NB4 (cell line): Measurements from ENCODE around the gene NKAP.

Experiments
- MYC ChIP-seq: IDR thresholded peaks from 2 replicates; pipeline ENCODE4 v1.6.1; 2011; ENCODE audit warnings: low read depth, low read length
- POLR2A ChIP-seq: IDR thresholded peaks from 2 replicates; pipeline ENCODE4 v1.6.1; 2011; ENCODE audit warnings: mild to moderate bottlenecking; ENCODE audit not compliant: insufficient read length; ENCODE audit errors: extremely low read depth
- TF ChIP-seq, protein P1 (sequence below): IDR thresholded peaks from one replicate; pipeline ENCODE4 v1.5.1; 2012; ENCODE audit warnings: low read depth, low read length
- TF ChIP-seq, protein P2 (sequence below): IDR thresholded peaks from 2 replicates; pipeline ENCODE4 v1.6.1; 2011; ENCODE audit warnings: low read depth, low read length

DNA sequence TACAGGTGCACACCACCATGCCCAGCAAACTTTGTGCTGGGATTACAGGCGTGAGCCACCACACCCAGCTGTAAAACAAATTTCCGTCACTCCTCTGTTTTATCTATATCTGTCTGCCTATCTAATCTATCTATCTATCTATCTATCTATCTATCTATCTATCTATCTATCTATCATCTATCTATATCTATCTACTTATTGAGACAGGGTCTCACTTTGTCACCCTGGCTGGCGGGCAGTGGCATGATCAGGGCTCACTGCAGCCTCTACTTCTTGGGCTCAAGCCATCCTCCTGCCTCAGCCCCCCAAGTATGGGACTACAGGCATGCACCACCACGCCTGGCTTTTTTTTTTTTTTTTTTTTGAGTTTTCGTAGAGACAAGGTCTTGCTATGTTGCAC is 27.2 kb downstream of the NKAP start:
- TF ChIP-seq, protein P1, sequence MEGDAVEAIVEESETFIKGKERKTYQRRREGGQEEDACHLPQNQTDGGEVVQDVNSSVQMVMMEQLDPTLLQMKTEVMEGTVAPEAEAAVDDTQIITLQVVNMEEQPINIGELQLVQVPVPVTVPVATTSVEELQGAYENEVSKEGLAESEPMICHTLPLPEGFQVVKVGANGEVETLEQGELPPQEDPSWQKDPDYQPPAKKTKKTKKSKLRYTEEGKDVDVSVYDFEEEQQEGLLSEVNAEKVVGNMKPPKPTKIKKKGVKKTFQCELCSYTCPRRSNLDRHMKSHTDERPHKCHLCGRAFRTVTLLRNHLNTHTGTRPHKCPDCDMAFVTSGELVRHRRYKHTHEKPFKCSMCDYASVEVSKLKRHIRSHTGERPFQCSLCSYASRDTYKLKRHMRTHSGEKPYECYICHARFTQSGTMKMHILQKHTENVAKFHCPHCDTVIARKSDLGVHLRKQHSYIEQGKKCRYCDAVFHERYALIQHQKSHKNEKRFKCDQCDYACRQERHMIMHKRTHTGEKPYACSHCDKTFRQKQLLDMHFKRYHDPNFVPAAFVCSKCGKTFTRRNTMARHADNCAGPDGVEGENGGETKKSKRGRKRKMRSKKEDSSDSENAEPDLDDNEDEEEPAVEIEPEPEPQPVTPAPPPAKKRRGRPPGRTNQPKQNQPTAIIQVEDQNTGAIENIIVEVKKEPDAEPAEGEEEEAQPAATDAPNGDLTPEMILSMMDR: no peak
- TF ChIP-seq POLR2A (no peak), MYC (no peak)
- TF ChIP-seq, protein P2, sequence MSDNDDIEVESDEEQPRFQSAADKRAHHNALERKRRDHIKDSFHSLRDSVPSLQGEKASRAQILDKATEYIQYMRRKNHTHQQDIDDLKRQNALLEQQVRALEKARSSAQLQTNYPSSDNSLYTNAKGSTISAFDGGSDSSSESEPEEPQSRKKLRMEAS: no peak
